OCI-LY7 (cell line): ENCODE measurements around the gene EID2B.

Experiments used
- EZH2phosphoT487 ChIP-seq: fragments of 200-600 bp; sonication (generic); IDR thresholded peaks from 2 replicates; pipeline ENCODE4 v1.6.1; 2018; ENCODE audit warnings: low read depth, borderline replicate concordance, mild to moderate bottlenecking, mixed run types, antibody characterized with exemption, low read length, moderate library complexity, mixed read lengths
- TF ChIP-seq, protein P1 (sequence below): fragments of 200-600 bp; sonication (generic); conservative IDR thresholded peaks from 2 replicates; pipeline ENCODE4 v1.5.1; 2014; ENCODE audit warnings: mild to moderate bottlenecking, antibody characterized with exemption, low read length, moderate library complexity, mixed read lengths

- TF ChIP-seq, protein P1, sequence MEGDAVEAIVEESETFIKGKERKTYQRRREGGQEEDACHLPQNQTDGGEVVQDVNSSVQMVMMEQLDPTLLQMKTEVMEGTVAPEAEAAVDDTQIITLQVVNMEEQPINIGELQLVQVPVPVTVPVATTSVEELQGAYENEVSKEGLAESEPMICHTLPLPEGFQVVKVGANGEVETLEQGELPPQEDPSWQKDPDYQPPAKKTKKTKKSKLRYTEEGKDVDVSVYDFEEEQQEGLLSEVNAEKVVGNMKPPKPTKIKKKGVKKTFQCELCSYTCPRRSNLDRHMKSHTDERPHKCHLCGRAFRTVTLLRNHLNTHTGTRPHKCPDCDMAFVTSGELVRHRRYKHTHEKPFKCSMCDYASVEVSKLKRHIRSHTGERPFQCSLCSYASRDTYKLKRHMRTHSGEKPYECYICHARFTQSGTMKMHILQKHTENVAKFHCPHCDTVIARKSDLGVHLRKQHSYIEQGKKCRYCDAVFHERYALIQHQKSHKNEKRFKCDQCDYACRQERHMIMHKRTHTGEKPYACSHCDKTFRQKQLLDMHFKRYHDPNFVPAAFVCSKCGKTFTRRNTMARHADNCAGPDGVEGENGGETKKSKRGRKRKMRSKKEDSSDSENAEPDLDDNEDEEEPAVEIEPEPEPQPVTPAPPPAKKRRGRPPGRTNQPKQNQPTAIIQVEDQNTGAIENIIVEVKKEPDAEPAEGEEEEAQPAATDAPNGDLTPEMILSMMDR: no peak
- TF ChIP-seq EZH2phosphoT487: no peak
Observed at GRCh38 chr19:39514840-39515550, 17.7 kb downstream of the EID2B start, which contains the start of gene SELENOV.
